Measurements from ENCODE around the gene SMARCE1. TPM values are rescaled to one million over a fixed set of nuclear protein-coding genes. Genes with fewer than 3 reads are reported as not detected.

The SMARCE1 gene
- total RNA-seq, 1 donor from 2014 or later, result 140 TPM

DNA sequence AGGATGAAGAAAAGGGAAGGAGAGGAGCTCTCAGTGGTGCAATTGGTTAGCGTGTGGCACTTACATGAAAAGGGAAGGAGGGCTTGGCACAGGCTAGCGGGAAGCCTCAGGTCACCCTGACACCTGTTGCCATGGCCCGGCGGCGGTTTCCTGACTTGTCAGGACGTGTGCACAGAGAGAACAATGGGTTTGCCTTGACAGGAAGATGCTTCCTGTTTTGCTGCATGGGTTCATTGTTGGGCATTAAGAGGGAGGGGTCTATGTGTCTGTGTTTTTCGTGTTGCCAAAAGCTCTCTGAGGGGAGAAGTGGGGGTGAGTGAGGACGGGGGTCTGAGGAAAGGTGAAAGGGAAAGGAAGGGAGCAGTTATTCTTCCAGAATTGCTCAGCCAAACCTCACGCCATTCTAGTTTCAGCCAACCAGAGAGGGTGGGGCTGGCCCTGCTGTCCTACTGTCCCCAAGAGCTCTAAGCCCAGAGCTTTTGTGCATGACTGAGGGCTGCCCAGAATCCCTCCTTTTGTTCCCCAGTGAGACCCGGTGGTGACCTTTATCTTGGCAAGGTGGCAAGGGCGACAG, 65.2 kb downstream of the SMARCE1 start:
- POLR2A ChIA-PET, result interaction anchor here (0.6 to 4.2 kb wide), 13 partner anchors 8 to 1106 kb away, joined by 3 to 65 read pairs (median 3); partner anchors contain the start of genes CCR7 and EIF1
- intact Hi-C loops (cut with micrococcal nuclease), result no loop called here
- peak; percentile 55 for ATAC-seq (ENCODE audit: low read depth)

DNA sequence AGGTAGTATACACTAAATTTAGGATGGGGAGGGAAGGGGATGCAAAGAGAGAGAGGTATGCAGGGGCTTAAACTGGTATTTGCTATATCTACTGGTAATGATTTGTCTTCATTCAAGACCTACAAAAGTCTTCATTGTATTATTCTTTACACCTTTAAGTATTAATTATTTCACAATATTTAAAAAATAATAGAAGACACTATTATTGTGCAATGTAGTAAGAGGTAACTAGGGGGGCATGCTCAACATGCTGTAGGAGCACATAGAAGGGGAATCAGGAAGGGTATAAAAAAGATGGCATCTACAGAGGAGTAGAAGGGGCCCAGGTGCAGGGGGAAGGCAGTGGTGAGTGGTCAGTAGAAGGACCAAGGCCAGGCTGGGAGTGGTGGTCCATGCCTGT, 67.5 kb downstream of the SMARCE1 start:
- Mint-ChIP-seq H3K36me3 (ENCODE audit: low read depth) (peaks cover 12% of the 10 kb centered on the region), H3K4me1 (peaks cover 92% of the 10 kb centered on the region), H3K27me3 (no peaks in the 10 kb centered on the region), H3K9me3 (peaks cover 13% of the 10 kb centered on the region), H3K4me3 (no peak overlapping the region), H3K27ac (peak overlapping the region; percentile 41)
- intact Hi-C loops (cut with micrococcal nuclease), result no loop called here
- TF ChIP-seq, protein P1, sequence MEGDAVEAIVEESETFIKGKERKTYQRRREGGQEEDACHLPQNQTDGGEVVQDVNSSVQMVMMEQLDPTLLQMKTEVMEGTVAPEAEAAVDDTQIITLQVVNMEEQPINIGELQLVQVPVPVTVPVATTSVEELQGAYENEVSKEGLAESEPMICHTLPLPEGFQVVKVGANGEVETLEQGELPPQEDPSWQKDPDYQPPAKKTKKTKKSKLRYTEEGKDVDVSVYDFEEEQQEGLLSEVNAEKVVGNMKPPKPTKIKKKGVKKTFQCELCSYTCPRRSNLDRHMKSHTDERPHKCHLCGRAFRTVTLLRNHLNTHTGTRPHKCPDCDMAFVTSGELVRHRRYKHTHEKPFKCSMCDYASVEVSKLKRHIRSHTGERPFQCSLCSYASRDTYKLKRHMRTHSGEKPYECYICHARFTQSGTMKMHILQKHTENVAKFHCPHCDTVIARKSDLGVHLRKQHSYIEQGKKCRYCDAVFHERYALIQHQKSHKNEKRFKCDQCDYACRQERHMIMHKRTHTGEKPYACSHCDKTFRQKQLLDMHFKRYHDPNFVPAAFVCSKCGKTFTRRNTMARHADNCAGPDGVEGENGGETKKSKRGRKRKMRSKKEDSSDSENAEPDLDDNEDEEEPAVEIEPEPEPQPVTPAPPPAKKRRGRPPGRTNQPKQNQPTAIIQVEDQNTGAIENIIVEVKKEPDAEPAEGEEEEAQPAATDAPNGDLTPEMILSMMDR (IDR thresholded peaks at IDR 0.05), result no peak
- POLR2A ChIA-PET, result interaction anchor here (0.6 to 4.2 kb wide), 7 partner anchors 15 to 1096 kb away, joined by 3 to 65 read pairs (median 7); partner anchors contain the start of gene CCR7
- ATAC-seq (ENCODE audit: low read depth), result no peak
- CTCF ChIA-PET, result no interaction called here
- DNase-seq, result no peak

More for the DNA sequence above, 65.2 kb downstream of the SMARCE1 start:
- Mint-ChIP-seq H3K27ac (peak overlapping the region; percentile 87), H3K4me3 (peak overlapping the region; percentile 54), H3K27me3 (no peaks in the 10 kb centered on the region), H3K4me1 (peaks cover 93% of the 10 kb centered on the region), H3K36me3 (ENCODE audit: low read depth) (peaks cover 17% of the 10 kb centered on the region), H3K9me3 (peaks cover 18% of the 10 kb centered on the region)
- CTCF ChIA-PET, result interaction anchor here (1.0 to 2.5 kb wide), 2 partner anchors 28 to 33 kb away, joined by 3 to 7 read pairs; no protein-coding TSS in a partner anchor
- TF ChIP-seq, protein P1 (IDR thresholded peaks at IDR 0.05), result no peak
- no peak for DNase-seq

DNA sequence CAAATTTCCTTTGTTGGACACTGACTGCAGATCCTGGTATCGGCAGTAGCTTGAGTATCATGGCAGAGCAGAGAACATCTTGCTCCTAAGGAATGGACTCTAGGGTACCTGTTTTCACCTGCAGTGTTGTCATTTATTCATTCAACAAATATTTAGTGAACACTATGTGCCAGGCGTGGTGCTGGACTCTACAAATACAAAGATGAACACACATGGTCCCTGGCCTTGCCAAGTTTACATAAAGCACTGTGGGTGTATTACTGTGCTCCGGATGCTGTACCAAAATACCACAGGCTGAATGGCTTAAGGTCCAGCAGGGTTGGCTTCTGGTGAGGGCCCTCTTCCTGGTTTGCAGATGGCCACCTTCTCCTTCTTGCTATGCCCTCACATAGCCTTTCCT, 68.1 kb downstream of the SMARCE1 start:
- ATAC-seq (ENCODE audit: low read depth), result no peak

GRCh38 chr17:40577611-40578065, 70.0 kb downstream of the SMARCE1 start:
- peaks cover 79% of the 10 kb centered on the region for H3K4me1 Mint-ChIP-seq
- H3K4me3 Mint-ChIP-seq, result peak overlapping the region; percentile 65
- intact Hi-C loops (cut with micrococcal nuclease), result loop anchor here (1.0 to 2.0 kb wide), 4 partner anchors 12 to 38 kb away; partner anchors contain the start of gene CCR7
- H3K9me3 Mint-ChIP-seq, result peaks cover 17% of the 10 kb centered on the region
- H3K27ac Mint-ChIP-seq, result peak overlapping the region; percentile 84
- TF ChIP-seq, protein P1 (IDR thresholded peaks at IDR 0.05), result no peak
- DNase-seq, result no peak
- H3K27me3 Mint-ChIP-seq, result no peaks in the 10 kb centered on the region
- ChIA-PET POLR2A (interaction anchor here (0.6 to 37.9 kb wide), 18 partner anchors 13 to 1126 kb away, joined by 3 to 1450 read pairs (median 4); partner anchors contain the start of genes CCR7 and MED1), CTCF (interaction anchor here (0.7 to 2.9 kb wide), 6 partner anchors 11 to 42 kb away, joined by 3 to 25 read pairs (median 4); no protein-coding TSS in a partner anchor)
- peaks cover 2% of the 10 kb centered on the region for H3K36me3 Mint-ChIP-seq (ENCODE audit: low read depth)
- peak; percentile 87 for ATAC-seq (ENCODE audit: low read depth)

More for the DNA sequence above, 68.1 kb downstream of the SMARCE1 start:
- peaks cover 7% of the 10 kb centered on the region for H3K36me3 Mint-ChIP-seq (ENCODE audit: low read depth)
- intact Hi-C loops (cut with micrococcal nuclease), result no loop called here
- H3K4me1 Mint-ChIP-seq, result peaks cover 88% of the 10 kb centered on the region
- no peaks in the 10 kb centered on the region for H3K27me3 Mint-ChIP-seq
- no peak for DNase-seq
- ChIA-PET CTCF (no interaction called here), POLR2A (interaction anchor here (0.6 to 37.9 kb wide), 2 partner anchors 19 to 30 kb away, joined by 7 to 1450 read pairs; partner anchors contain the start of gene CCR7)
- H3K9me3 Mint-ChIP-seq, result peaks cover 17% of the 10 kb centered on the region
- TF ChIP-seq, protein P1 (IDR thresholded peaks at IDR 0.05), result no peak
- H3K4me3 Mint-ChIP-seq, result no peak overlapping the region
- H3K27ac Mint-ChIP-seq, result peak overlapping the region; percentile 18
